SK-N-SH (cell line): ENCODE data around the gene C19orf47. TPM values are rescaled to one million over a fixed set of nuclear protein-coding genes. Genes with fewer than 3 reads are reported as not detected.

Experiments
- CTCF ChIA-PET: fragments of 300-600, 350-600 bp; formaldehyde crosslinking; extraction: SDS; loops from one replicate; lab custom pipeline; 2021; lab: Yijun Ruan, JAX
- POLR2A ChIA-PET: fragments of 350-600 bp; sonication (Branson Sonifier 250); formaldehyde crosslinking; extraction: SDS; loops from one replicate; lab custom pipeline; 2020; ENCODE audit warnings: antibody characterized with exemption, inconsistent platforms; lab: Yijun Ruan, JAX
- DNase-seq: peaks from one replicate; pipeline ENCODE4 v3.0.0; 2012
- H2AFZ ChIP-seq: fragments of 200-600 bp; sonication (generic); 2 replicates; pipeline ENCODE4 v1.8.1; 2016; ENCODE audit warnings: antibody characterized with exemption, mild to moderate bottlenecking, low read depth
- H3F3A ChIP-seq: fragments of 200-600 bp; sonication (generic); replicated peaks from 2 replicates; pipeline ENCODE3; 2016; ENCODE audit warnings: antibody characterized with exemption, mild to moderate bottlenecking; ENCODE audit not compliant: insufficient read depth
- H3K27ac ChIP-seq, 2 experiments: fragments of 200-500 bp in 1 of 2; fragments of 200-600 bp in 1 of 2; sonication (Bioruptor generic) in 1 of 2; sonication (generic), shearing (Covaris generic) in 1 of 2; 2 replicates each; pipeline versions ENCODE4 v1.5.1 to v1.6.1; 2014 to 2016; ENCODE audit warnings: low read depth in 2 of 2, inconsistent platforms in 1 of 2, low read length in 1 of 2, mild to moderate bottlenecking in 1 of 2, mixed read lengths in 1 of 2
- H3K27me3 ChIP-seq: fragments of 200-600 bp; sonication (generic), shearing (Covaris generic); 2 replicates; pipeline ENCODE4 v1.6.1; 2016; ENCODE audit warnings: mixed run types; ENCODE audit not compliant: insufficient read depth
- H3K36me3 ChIP-seq, 2 experiments: fragments of 200-500 bp in 1 of 2; fragments of 200-600 bp in 1 of 2; sonication (Bioruptor generic) in 1 of 2; sonication (generic) in 1 of 2; replicated peaks in 1 of 2; 2 replicates each; pipeline versions ENCODE3 to v1.5.1; 2014 to 2016; ENCODE audit warnings: low read length in 1 of 2, mild to moderate bottlenecking in 1 of 2; ENCODE audit not compliant: insufficient read depth in 2 of 2, control insufficient read depth in 1 of 2
- H3K4me1 ChIP-seq, 2 experiments: fragments of 200-500 bp in 1 of 2; fragments of 200-600 bp in 1 of 2; sonication (Bioruptor generic) in 1 of 2; sonication (generic), shearing (Covaris generic) in 1 of 2; 2 replicates each; pipeline versions ENCODE4 v1.5.1 to v1.6.1; 2014 to 2016; ENCODE audit warnings: low read depth in 1 of 2, low read length in 1 of 2, mixed run types in 1 of 2; ENCODE audit not compliant: insufficient read depth in 2 of 2, control insufficient read depth in 1 of 2
- H3K4me2 ChIP-seq: fragments of 200-600 bp; sonication (generic), shearing (Covaris generic); 2 replicates; pipeline ENCODE4 v1.6.1; 2017; ENCODE audit warnings: mixed run types
- H3K4me3 ChIP-seq, 2 experiments: fragments of 200-500 bp in 1 of 2; fragments of 200-600 bp in 1 of 2; sonication (Bioruptor generic) in 1 of 2; sonication (generic), shearing (Covaris generic) in 1 of 2; 2 replicates each; pipeline versions ENCODE4 v1.5.1 to v1.8.1; 2014 to 2016; ENCODE audit warnings: low read depth in 2 of 2, inconsistent platforms in 1 of 2, low read length in 1 of 2, mild to moderate bottlenecking in 1 of 2, mixed read lengths in 1 of 2, moderate library complexity in 1 of 2
- H3K79me2 ChIP-seq: fragments of 200-600 bp; sonication (generic); 2 replicates; pipeline ENCODE4 v1.8.1; 2017; ENCODE audit warnings: mild to moderate bottlenecking; ENCODE audit not compliant: insufficient read depth
- H3K9ac ChIP-seq: fragments of 200-600 bp; sonication (generic); 2 replicates; pipeline ENCODE4 v1.6.1; 2017; ENCODE audit warnings: mixed run types
- H3K9me2 ChIP-seq: fragments of 200-600 bp; sonication (generic); 2 replicates; pipeline ENCODE4 v1.6.1; 2017; ENCODE audit warnings: mixed run types
- H3K9me3 ChIP-seq: fragments of 200-600 bp; sonication (generic); 2 replicates; pipeline ENCODE4 v1.6.1; 2017; ENCODE audit warnings: mixed run types, mild to moderate bottlenecking, moderate library complexity
- H4K20me1 ChIP-seq: fragments of 200-600 bp; sonication (generic); 2 replicates; pipeline ENCODE4 v1.6.1; 2017; ENCODE audit warnings: mild to moderate bottlenecking, mixed run types; ENCODE audit not compliant: insufficient read depth
- CHD2 ChIP-seq: fragments of 150-350 bp; IDR thresholded peaks from 2 replicates; pipeline ENCODE4 v1.6.1; 2018; ENCODE audit warnings: low read length; ENCODE audit not compliant: partially characterized antibody
- CTCF ChIP-seq: fragments of 200-600 bp; sonication (generic); IDR thresholded peaks from 2 replicates; pipeline ENCODE4 v1.6.1; 2017; ENCODE audit warnings: antibody characterized with exemption, mild to moderate bottlenecking, moderate library complexity
- ELF1 ChIP-seq: IDR thresholded peaks from 2 replicates; pipeline ENCODE4 v1.4.0; 2012
- EP300 ChIP-seq, 2 experiments: IDR thresholded peaks; 2 replicates each; pipeline versions ENCODE4 v1.4.0 to v1.6.1; 2012; ENCODE audit warnings: borderline replicate concordance in 1 of 2, low read depth in 1 of 2, low read length in 1 of 2
- EZH2phosphoT487 ChIP-seq: fragments of 200-600 bp; sonication (generic); IDR thresholded peaks from 2 replicates; pipeline ENCODE4 v1.6.1; 2017; ENCODE audit warnings: low read depth, mixed run types, mild to moderate bottlenecking, antibody characterized with exemption, moderate library complexity, borderline replicate concordance
- FOSL2 ChIP-seq: IDR thresholded peaks from 2 replicates; pipeline ENCODE4 v1.4.0; 2012; ENCODE audit warnings: low read depth, mild to moderate bottlenecking, moderate library complexity, borderline replicate concordance
- FOXM1 ChIP-seq: IDR thresholded peaks from 2 replicates; pipeline ENCODE4 v1.4.0; 2012; ENCODE audit warnings: low read depth, mild to moderate bottlenecking
- GABPA ChIP-seq: IDR thresholded peaks from 2 replicates; pipeline ENCODE4 v1.4.0; 2012; ENCODE audit warnings: low read depth, mild to moderate bottlenecking
- GATA2 ChIP-seq: sonication (generic); formaldehyde crosslinking; IDR thresholded peaks from 2 replicates; pipeline ENCODE4 v1.5.0; 2020; ENCODE audit warnings: mild to moderate bottlenecking, missing genetic modification reagents
- JUND ChIP-seq: IDR thresholded peaks from 2 replicates; pipeline ENCODE4 v1.4.0; 2012
- MAX ChIP-seq: IDR thresholded peaks from 2 replicates; pipeline ENCODE4 v1.4.0; 2012; ENCODE audit warnings: low read depth
- MEF2A ChIP-seq: IDR thresholded peaks from 2 replicates; pipeline ENCODE4 v1.4.0; 2012; ENCODE audit warnings: low read depth, borderline replicate concordance
- NRF1 ChIP-seq: IDR thresholded peaks from 2 replicates; pipeline ENCODE4 v1.6.1; 2012; ENCODE audit warnings: low read depth, mild to moderate bottlenecking, low read length
- PBX3 ChIP-seq: IDR thresholded peaks from 2 replicates; pipeline ENCODE4; 2012
- POLR2AphosphoS5 ChIP-seq: IDR thresholded peaks from 2 replicates; pipeline ENCODE4 v1.6.1; 2012; ENCODE audit warnings: low read depth, low read length
- RAD21 ChIP-seq: IDR thresholded peaks from 2 replicates; pipeline ENCODE4 v1.6.1; 2012; ENCODE audit warnings: mild to moderate bottlenecking, low read length
- REST ChIP-seq: IDR thresholded peaks from 2 replicates; pipeline ENCODE4 v1.6.1; 2012; ENCODE audit warnings: mild to moderate bottlenecking, low read depth, low read length, moderate library complexity
- RFX5 ChIP-seq: IDR thresholded peaks from 2 replicates; pipeline ENCODE4 v1.6.1; 2012; ENCODE audit warnings: mild to moderate bottlenecking, improper control_type of control experiment, low read length
- SMC3 ChIP-seq: IDR thresholded peaks from 2 replicates; pipeline ENCODE4 v1.6.1; 2012; ENCODE audit warnings: low read depth, low read length, improper control_type of control experiment
- TEAD4 ChIP-seq: IDR thresholded peaks from 2 replicates; pipeline ENCODE4 v1.4.0; 2012; ENCODE audit warnings: mild to moderate bottlenecking, borderline replicate concordance; ENCODE audit not compliant: insufficient read depth
- USF1 ChIP-seq: IDR thresholded peaks from 2 replicates; pipeline ENCODE4 v1.4.0; 2012; ENCODE audit warnings: low read depth, borderline replicate concordance
- USF2 ChIP-seq: fragments of 150-350 bp; IDR thresholded peaks from 2 replicates; pipeline ENCODE4 v1.6.1; 2017; ENCODE audit warnings: antibody characterized with exemption, low read length, low read depth, borderline replicate concordance
- YY1 ChIP-seq: IDR thresholded peaks from 2 replicates; pipeline ENCODE4 v1.4.0; 2012; ENCODE audit warnings: low read depth, mild to moderate bottlenecking
- WGBS: methylation state at CpG from one replicate; pipeline ENCODE4 v1.1.6; 2017; ENCODE audit warnings: low lambda C conversion rate; 5-methylcytosine and 5-hydroxymethylcytosine counted together
- polyA plus RNA-seq, 3 experiments: library from polyadenylated mRNA; depleted of rRNA; stranded (reverse); fragments of >200 nt; gene quantifications; 2 replicates each; pipeline ENCODE4 v1.2.3, GENCODE V29; 2012

The C19orf47 gene
- 13.9 and 17.2 TPM in 2 replicates for polyA plus RNA-seq (2012; rRNA removed)
- 7.8 and 9.6 TPM in 2 replicates for polyA plus RNA-seq (2012; cell fraction: cytosol; rRNA removed)
- polyA plus RNA-seq (2012; cell fraction: nucleus; rRNA removed): 21.0 and 30.8 TPM in 2 replicates

- ChIA-PET POLR2A (interaction anchor here (0.5 to 1.4 kb wide), 5 partner anchors 17 to 257 kb away, joined by 3 to 4 read pairs (median 4); partner anchors contain the start of gene ZNF780A), CTCF (interaction anchor here (2.1 to 2.6 kb wide), 2 partner anchors 43 to 72 kb away, joined by 7 to 10 read pairs; no protein-coding TSS in a partner anchor)
- WGBS: 1% methylated on average over 42 of the region's 77 CpGs
- peaks cover 66% of the 10 kb centered on the region for H3K79me2 ChIP-seq
- H4K20me1 ChIP-seq: no peaks in the 10 kb centered on the region
- no peaks in the 10 kb centered on the region for H3K27me3 ChIP-seq
- peak; percentile 100 for DNase-seq
- H3K9ac ChIP-seq: peak within 1 kb of the TSS; percentile 77
- peak within 1 kb of the TSS; percentile 68 to 94 for H3K4me3 ChIP-seq
- H3K4me1 ChIP-seq: peaks cover 0 to 7% of the 10 kb centered on the region in 2 experiments; a peak in 1 of 4 replicates
- no peaks in the 10 kb centered on the region for H3K9me2 ChIP-seq
- no peaks in the 10 kb centered on the region for H3F3A ChIP-seq
- peak within 1 kb of the TSS; percentile 83 for H2AFZ ChIP-seq
- H3K27ac ChIP-seq: peak within 1 kb of the TSS; percentile 50 to 59; a peak in 2 of 4 replicates
- H3K4me2 ChIP-seq: peak within 1 kb of the TSS; percentile 85
- peaks cover 0 to 2% of the 10 kb centered on the region in 2 experiments for H3K36me3 ChIP-seq
- H3K9me3 ChIP-seq: no peaks in the 10 kb centered on the region
- TF ChIP-seq FOSL2 (no peak), CTCF (no peak), TEAD4 (no peak), GATA2 (no peak), MEF2A (no peak), RAD21 (no peak), SMC3 (no peak; the same call in 1 of the 2 replicates), RFX5 (no peak), ELF1 (no peak), EP300 (IDR thresholded peaks at IDR 0.05; ENCODE audit: borderline replicate concordance in 1 of 2, low read depth in 1 of 2, low read length in 1 of 2) (no peak), GABPA (peak; percentile 95), JUND (no peak), USF1 (peak; percentile 100), REST (no peak), CHD2 (peak; percentile 80), EZH2phosphoT487 (no peak), POLR2AphosphoS5 (peak; percentile 92), USF2 (peak; percentile 99), MAX (peak; percentile 85), FOXM1 (no peak), PBX3 (0 out of 2 replicates have a peak, but pooled peaks have one; percentile 7), YY1 (peak; percentile 87; the same call in 1 of the 2 replicates), NRF1 (peak; percentile 87)
These were observed at the start of gene C19orf47, which contains the start of gene PLD3 for GRCh38 chr19:40348125-40348913. TSS of gene C19orf47 (minus strand) at chr19:40348397. CDS start at chr19:40341857, 6,540 bp downstream. TSS of gene PLD3 (plus strand) at chr19:40348695. CDS start at chr19:40366484, 17,789 bp downstream.
